ENCODE data around the gene COL23A1.

GRCh38 chr5:178546675-178547033 is 43.5 kb downstream of the COL23A1 start:
- TF ChIP-seq, protein P1, sequence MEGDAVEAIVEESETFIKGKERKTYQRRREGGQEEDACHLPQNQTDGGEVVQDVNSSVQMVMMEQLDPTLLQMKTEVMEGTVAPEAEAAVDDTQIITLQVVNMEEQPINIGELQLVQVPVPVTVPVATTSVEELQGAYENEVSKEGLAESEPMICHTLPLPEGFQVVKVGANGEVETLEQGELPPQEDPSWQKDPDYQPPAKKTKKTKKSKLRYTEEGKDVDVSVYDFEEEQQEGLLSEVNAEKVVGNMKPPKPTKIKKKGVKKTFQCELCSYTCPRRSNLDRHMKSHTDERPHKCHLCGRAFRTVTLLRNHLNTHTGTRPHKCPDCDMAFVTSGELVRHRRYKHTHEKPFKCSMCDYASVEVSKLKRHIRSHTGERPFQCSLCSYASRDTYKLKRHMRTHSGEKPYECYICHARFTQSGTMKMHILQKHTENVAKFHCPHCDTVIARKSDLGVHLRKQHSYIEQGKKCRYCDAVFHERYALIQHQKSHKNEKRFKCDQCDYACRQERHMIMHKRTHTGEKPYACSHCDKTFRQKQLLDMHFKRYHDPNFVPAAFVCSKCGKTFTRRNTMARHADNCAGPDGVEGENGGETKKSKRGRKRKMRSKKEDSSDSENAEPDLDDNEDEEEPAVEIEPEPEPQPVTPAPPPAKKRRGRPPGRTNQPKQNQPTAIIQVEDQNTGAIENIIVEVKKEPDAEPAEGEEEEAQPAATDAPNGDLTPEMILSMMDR (conservative IDR thresholded peaks at IDR 0.05 in 1 of 2, IDR thresholded peaks at IDR 0.05 in 1 of 2; ENCODE audit: low read depth in 1 of 2, low read length in 2 of 2) = no peak
- TF ChIP-seq EZH2 (IDR thresholded peaks at IDR 0.05; ENCODE audit: low read length, missing control alignments) = no peak

Data from fibroblast of lung (primary cell).